DOHH2 (cell line): ENCODE measurements around the gene PILRA.
"Not testable (repeated sequence)": the region's sequence is repeated elsewhere in the genome, so short reads cannot be mapped to it uniquely, and the experiment has no call there.

Experiments
- H3F3A ChIP-seq: fragments of 200-600 bp; sonication (generic), shearing (Covaris generic); 2 replicates; pipeline ENCODE4 v1.6.0; 2016; ENCODE audit warnings: antibody characterized with exemption, mild to moderate bottlenecking; ENCODE audit not compliant: control insufficient read depth, insufficient read depth
- H3K27ac ChIP-seq: fragments of 200-600 bp; sonication (generic); 2 replicates; pipeline ENCODE4 v1.5.1; 2014; ENCODE audit warnings: low read depth, mild to moderate bottlenecking, low read length, moderate library complexity
- H3K27me3 ChIP-seq: fragments of 200-600 bp; sonication (generic); 2 replicates; pipeline ENCODE4 v1.6.1; 2014; ENCODE audit warnings: mild to moderate bottlenecking, low read length, mixed read lengths; ENCODE audit not compliant: control insufficient read depth
- H3K36me3 ChIP-seq: fragments of 200-600 bp; sonication (generic); 2 replicates; pipeline ENCODE4 v1.6.1; 2014; ENCODE audit warnings: mild to moderate bottlenecking, low read length, moderate library complexity, mixed read lengths; ENCODE audit not compliant: control insufficient read depth
- H3K4me1 ChIP-seq: fragments of 200-600 bp; sonication (generic); 2 replicates; pipeline ENCODE4 v1.6.1; 2014; ENCODE audit warnings: mild to moderate bottlenecking, low read length, mixed read lengths; ENCODE audit not compliant: control insufficient read depth
- H3K4me2 ChIP-seq: fragments of 200-600 bp; sonication (generic); 2 replicates; pipeline ENCODE4 v1.6.0; 2014; ENCODE audit warnings: mild to moderate bottlenecking, low read length, moderate library complexity
- H3K4me3 ChIP-seq: fragments of 200-600 bp; sonication (generic); 2 replicates; pipeline ENCODE4 v1.5.1; 2014; ENCODE audit warnings: mild to moderate bottlenecking, low read length, mixed read lengths
- H3K79me2 ChIP-seq: fragments of 200-600 bp; sonication (generic); 2 replicates; pipeline ENCODE4 v1.6.1; 2014; ENCODE audit warnings: mild to moderate bottlenecking, low read length, mixed read lengths; ENCODE audit not compliant: control insufficient read depth
- H3K9me2 ChIP-seq: fragments of 200-600 bp; sonication (generic); replicated peaks from 2 replicates; pipeline ENCODE4 v1.6.1; 2014; ENCODE audit warnings: mild to moderate bottlenecking, low read length, mixed read lengths; ENCODE audit not compliant: control insufficient read depth
- H3K9me3 ChIP-seq: fragments of 200-600 bp; sonication (generic); 2 replicates; pipeline ENCODE4 v1.6.1; 2014; ENCODE audit warnings: antibody characterized with exemption, low read length, mixed read lengths; ENCODE audit not compliant: control insufficient read depth, insufficient read depth
- H4K20me1 ChIP-seq: fragments of 200-600 bp; sonication (generic); 2 replicates; pipeline ENCODE4 v1.6.0; 2014; ENCODE audit warnings: low read depth, mild to moderate bottlenecking, antibody characterized with exemption, low read length, moderate library complexity; ENCODE audit not compliant: control insufficient read depth, insufficient read depth
- EZH2phosphoT487 ChIP-seq: fragments of 200-600 bp; sonication (generic); IDR thresholded peaks from 2 replicates; pipeline ENCODE4 v1.6.1; 2017; ENCODE audit warnings: borderline replicate concordance, mild to moderate bottlenecking, antibody characterized with exemption, low read length, moderate library complexity, mixed read lengths
- TF ChIP-seq, protein P1 (sequence below): fragments of 200-600 bp; sonication (generic); IDR thresholded peaks from one replicate; pipeline ENCODE4 v1.5.1; 2014; ENCODE audit warnings: antibody characterized with exemption, mild to moderate bottlenecking, low read depth, low read length; ENCODE audit not compliant: poor library complexity, severe bottlenecking

The PILRA gene

DNA sequence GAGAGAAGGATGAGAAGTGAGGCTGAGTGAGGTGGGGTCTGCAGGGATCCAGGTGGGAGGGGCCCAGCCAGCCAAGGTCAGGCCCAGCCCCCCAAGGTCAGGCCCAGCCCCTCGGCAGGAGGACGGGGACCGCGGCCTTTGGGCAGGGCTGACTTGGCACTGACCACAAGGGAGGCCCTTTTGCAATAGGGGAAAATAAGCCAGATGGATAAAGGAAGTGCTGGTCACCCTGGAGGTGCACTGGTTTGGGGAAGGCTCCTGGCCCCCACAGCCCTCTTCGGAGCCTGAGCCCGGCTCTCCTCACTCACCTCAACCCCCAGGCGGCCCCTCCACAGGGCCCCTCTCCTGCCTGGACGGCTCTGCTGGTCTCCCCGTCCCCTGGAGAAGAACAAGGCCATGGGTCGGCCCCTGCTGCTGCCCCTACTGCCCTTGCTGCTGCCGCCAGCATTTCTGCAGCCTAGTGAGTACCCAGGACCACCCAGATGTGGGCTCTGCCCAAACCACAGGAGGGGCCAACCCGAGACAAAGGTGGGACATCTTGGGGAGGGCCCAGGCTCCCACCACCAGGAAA lies at the start of gene PILRA:
Gene PILRA, plus strand, starts transcription at position 227 of the 571 bp plus-strand sequence. Its CDS starts 170 bp downstream, at position 397.
- H3F3A ChIP-seq: peaks cover 24% of the 10 kb centered on the region
- no peaks in the 10 kb centered on the region for H3K9me3 ChIP-seq
- H3K27ac ChIP-seq: peak within 1 kb of the TSS; percentile 27
- H3K4me1 ChIP-seq: peaks cover 67% of the 10 kb centered on the region
- no peaks in the 10 kb centered on the region for H3K79me2 ChIP-seq
- no peaks in the 10 kb centered on the region for H3K27me3 ChIP-seq
- H3K36me3 ChIP-seq: no peaks in the 10 kb centered on the region
- peak within 1 kb of the TSS; percentile 56 for H3K4me2 ChIP-seq
- TF ChIP-seq, protein P1, sequence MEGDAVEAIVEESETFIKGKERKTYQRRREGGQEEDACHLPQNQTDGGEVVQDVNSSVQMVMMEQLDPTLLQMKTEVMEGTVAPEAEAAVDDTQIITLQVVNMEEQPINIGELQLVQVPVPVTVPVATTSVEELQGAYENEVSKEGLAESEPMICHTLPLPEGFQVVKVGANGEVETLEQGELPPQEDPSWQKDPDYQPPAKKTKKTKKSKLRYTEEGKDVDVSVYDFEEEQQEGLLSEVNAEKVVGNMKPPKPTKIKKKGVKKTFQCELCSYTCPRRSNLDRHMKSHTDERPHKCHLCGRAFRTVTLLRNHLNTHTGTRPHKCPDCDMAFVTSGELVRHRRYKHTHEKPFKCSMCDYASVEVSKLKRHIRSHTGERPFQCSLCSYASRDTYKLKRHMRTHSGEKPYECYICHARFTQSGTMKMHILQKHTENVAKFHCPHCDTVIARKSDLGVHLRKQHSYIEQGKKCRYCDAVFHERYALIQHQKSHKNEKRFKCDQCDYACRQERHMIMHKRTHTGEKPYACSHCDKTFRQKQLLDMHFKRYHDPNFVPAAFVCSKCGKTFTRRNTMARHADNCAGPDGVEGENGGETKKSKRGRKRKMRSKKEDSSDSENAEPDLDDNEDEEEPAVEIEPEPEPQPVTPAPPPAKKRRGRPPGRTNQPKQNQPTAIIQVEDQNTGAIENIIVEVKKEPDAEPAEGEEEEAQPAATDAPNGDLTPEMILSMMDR: no peak
- no peak for TF ChIP-seq EZH2phosphoT487
- H3K4me3 ChIP-seq: peak within 1 kb of the TSS; percentile 37
- H4K20me1 ChIP-seq: no peaks in the 10 kb centered on the region
- no peaks in the 10 kb centered on the region for H3K9me2 ChIP-seq

DNA sequence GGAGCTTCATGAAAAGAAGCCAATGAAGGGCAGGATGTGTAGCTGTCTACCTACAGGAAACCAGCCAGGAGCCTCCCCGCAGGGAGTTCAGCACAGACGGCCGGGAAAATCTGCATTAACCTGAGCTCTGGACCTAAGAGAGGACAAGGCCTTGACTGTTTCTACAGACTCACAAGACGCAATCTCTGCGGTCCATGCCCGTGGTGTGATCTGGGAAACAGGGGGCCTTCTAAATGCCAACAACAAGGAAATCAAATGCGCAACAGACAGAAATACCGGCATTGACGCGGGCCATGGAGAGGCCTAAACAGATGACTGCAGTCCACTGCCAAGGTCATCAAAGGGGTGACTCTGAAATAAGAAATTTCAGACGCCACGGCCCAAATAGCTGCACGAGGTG lies 49.1 kb upstream of the PILRA start:
- not testable (repeated sequence) for H3K4me2 ChIP-seq, H3K9me2 ChIP-seq, H3F3A ChIP-seq, H3K9me3 ChIP-seq, H3K27ac ChIP-seq, H3K4me1 ChIP-seq, H3K79me2 ChIP-seq, H4K20me1 ChIP-seq, H3K27me3 ChIP-seq
- Histone ChIP-seq H3K4me3 (peak overlapping the region; percentile 34; the same call in 1 of the 2 replicates), H3K36me3 (peaks cover 21% of the 10 kb centered on the region)

DNA sequence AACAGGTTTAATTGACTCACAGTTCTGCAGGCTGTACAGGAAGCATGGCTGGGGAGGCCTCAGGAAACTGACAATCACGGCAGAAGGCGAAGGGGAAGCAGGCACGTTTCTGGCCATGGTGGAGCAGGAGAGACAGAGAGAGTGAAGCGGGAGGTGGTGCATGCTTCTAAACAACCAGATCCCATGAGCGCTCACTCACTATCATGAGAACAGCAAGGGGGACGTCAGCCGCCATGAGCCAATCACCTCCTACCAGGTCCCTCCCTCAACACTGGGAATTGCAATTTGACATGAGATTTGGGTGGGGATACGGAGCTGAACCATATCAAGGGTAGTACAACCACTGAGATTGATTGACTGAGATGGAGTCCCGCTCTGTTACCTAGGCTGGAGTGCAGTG lies 47.6 kb upstream of the PILRA start:
- H3F3A ChIP-seq, H3K4me3 ChIP-seq, H3K9me2 ChIP-seq, H3K4me2 ChIP-seq, H3K79me2 ChIP-seq, H3K9me3 ChIP-seq, H3K4me1 ChIP-seq, H3K27ac ChIP-seq, H3K27me3 ChIP-seq, H4K20me1 ChIP-seq: not testable (repeated sequence)
- peaks cover 22% of the 10 kb centered on the region for H3K36me3 ChIP-seq

DNA sequence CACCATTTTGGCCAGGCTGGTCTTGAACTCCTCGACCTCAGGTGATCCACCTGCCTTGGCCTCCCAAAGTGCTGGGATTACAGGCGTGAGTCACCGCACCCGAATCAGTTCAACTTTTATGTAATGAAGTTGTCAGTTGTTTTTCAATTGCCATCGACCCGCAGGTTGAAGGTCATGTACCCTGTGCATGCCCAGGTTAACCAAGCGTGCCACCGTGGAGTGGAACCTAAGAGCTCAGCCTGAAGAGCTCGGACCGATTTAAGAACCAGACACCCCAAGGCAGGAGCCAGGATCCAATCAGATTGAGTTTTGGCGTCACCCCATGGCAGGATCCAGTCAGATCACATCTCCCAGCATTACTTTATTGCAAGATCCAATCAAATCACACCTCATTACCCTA lies 46.4 kb upstream of the PILRA start:
- H3K9me2 ChIP-seq, H3K9me3 ChIP-seq, H3K27me3 ChIP-seq, H4K20me1 ChIP-seq, H3K27ac ChIP-seq, H3F3A ChIP-seq, H3K4me1 ChIP-seq, H3K4me2 ChIP-seq, H3K79me2 ChIP-seq, H3K4me3 ChIP-seq: not testable (repeated sequence)
- peaks cover 22% of the 10 kb centered on the region for H3K36me3 ChIP-seq

DNA sequence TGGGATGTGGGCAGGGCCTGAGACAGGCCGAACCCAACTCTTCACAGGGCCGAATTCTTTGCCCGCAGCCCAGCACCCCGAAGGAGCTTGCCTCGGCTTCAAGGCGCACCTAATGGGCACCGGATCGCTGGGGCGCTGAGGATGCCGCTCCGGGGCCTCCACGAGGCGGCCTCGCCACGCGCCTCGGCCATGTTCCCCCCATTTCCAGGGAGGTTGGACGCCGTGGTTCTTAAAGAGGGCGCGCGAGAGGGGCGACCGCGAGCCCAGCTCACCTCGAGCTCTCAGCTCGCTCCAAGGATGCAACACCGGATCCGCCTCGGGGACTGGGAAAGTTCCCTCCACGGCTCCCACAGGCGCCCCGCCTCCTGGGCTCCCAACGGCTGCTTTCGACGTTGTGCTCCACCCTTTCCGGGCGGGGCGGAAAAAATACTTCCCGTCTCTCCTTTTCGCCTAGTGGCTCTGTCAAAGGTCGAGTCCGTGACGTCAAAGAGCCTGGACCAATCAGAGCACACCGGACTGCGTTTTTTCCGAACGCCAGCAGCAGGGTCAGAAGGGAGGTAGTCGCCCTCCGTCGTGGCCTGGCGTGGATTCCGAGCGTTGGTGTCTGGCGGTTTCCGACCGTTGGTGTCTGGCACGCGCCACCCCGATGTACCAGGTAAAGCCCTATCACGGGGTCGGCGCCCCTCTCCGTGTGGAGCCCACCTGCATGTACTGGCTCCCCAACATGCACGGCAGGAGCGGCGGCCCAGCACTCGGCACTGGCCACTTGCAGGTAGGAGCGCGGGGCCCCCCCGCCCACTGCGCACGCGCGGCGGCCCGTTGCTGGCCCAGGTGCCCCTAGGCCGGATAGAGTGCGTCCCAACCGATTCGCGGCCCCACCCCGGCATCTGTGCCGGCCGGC lies 37.5 kb upstream of the PILRA start:
- not testable (repeated sequence) for H3F3A ChIP-seq

DNA sequence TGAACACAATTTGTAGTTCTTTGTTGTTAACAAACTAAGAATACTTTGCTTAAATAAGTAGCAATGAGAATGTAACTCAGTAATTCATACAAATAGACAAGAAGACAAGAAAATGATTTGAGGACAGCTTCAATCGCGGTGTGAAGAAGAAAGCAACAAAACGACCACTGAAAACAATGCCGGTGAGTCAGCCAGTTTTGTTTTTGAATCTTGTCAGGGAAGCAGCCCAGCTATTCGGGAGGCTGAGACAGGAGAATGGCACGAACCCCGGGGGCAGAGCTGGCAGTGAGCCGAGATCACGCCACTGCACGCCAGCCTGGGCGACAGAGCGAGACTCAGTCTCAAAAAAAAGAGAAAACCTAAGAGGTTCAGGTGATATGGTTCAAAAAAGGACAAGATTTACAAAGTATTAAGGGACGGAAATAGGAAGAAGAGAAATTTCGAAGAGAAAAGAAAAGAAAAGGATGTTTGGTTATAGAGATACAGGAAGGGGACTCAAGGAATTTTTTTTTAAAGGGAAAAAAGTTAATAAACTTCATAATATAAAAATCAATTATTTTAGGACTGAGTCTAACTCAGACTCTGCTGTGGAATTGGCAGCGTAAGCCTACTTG lies 35.1 kb upstream of the PILRA start:
- H3K27me3 ChIP-seq, H3K4me3 ChIP-seq, H3K9me3 ChIP-seq, H3K9me2 ChIP-seq, H4K20me1 ChIP-seq, H3K4me2 ChIP-seq, H3F3A ChIP-seq, H3K27ac ChIP-seq: not testable (repeated sequence)
- peaks cover 55% of the 10 kb centered on the region for H3K36me3 ChIP-seq
- H3K79me2 ChIP-seq: peaks cover 72% of the 10 kb centered on the region
- peaks cover 49% of the 10 kb centered on the region for H3K4me1 ChIP-seq

More for the DNA sequence above, 37.5 kb upstream of the PILRA start:
- Histone ChIP-seq H3K36me3 (peaks cover 35% of the 10 kb centered on the region), H3K79me2 (peaks cover 50% of the 10 kb centered on the region), H3K27ac (peak overlapping the region; percentile 78), H3K4me2 (peak overlapping the region; percentile 78), H3K4me3 (peak overlapping the region; percentile 98), H3K4me1 (peaks cover 25% of the 10 kb centered on the region)
- H3K9me3 ChIP-seq, H3K27me3 ChIP-seq, H3K9me2 ChIP-seq, H4K20me1 ChIP-seq: not testable (repeated sequence)
